OCI-LY1 (cell line): ENCODE measurements around the gene ADTRP.

ENCODE experiments used
- H2AFZ ChIP-seq: fragments of 200-600 bp; sonication (generic), shearing (Covaris generic); 2 replicates; pipeline ENCODE4 v1.6.0; 2014; ENCODE audit warnings: antibody characterized with exemption, mild to moderate bottlenecking, low read length
- H3F3A ChIP-seq: fragments of 200-600 bp; sonication (generic), shearing (Covaris generic); 2 replicates; pipeline ENCODE4 v1.6.0; 2014; ENCODE audit warnings: mild to moderate bottlenecking, antibody characterized with exemption, low read length, moderate library complexity; ENCODE audit not compliant: insufficient read depth
- H3K27ac ChIP-seq: fragments of 200-600 bp; sonication (generic); 2 replicates; pipeline ENCODE4 v1.5.1; 2014; ENCODE audit warnings: low read length, mixed run types, mild to moderate bottlenecking, low read depth; ENCODE audit not compliant: poor library complexity, severe bottlenecking
- H3K27me3 ChIP-seq: fragments of 200-600 bp; sonication (generic); 2 replicates; pipeline ENCODE4 v1.6.0; 2014; ENCODE audit warnings: antibody characterized with exemption, mild to moderate bottlenecking, low read length, moderate library complexity; ENCODE audit not compliant: insufficient read depth
- H3K36me3 ChIP-seq: fragments of 200-600 bp; sonication (generic); 2 replicates; pipeline ENCODE4 v1.6.1; 2014; ENCODE audit warnings: mild to moderate bottlenecking, antibody characterized with exemption, low read length, moderate library complexity, mixed read lengths; ENCODE audit not compliant: insufficient read depth
- H3K4me1 ChIP-seq: fragments of 200-600 bp; sonication (generic); 2 replicates; pipeline ENCODE4 v1.5.1; 2014; ENCODE audit warnings: mild to moderate bottlenecking, low read length, moderate library complexity; ENCODE audit not compliant: insufficient read depth, severe bottlenecking
- H3K4me2 ChIP-seq: fragments of 200-600 bp; sonication (generic), shearing (Covaris generic); 2 replicates; pipeline ENCODE4 v1.6.1; 2014; ENCODE audit warnings: low read length
- H3K4me3 ChIP-seq: fragments of 200-600 bp; sonication (generic); 2 replicates; pipeline ENCODE4 v1.5.1; 2014; ENCODE audit warnings: low read length, low read depth, mild to moderate bottlenecking, mixed read lengths; ENCODE audit not compliant: poor library complexity, severe bottlenecking
- H3K79me2 ChIP-seq: fragments of 200-600 bp; shearing (Covaris generic); 2 replicates; pipeline ENCODE4 v1.6.1; 2016; ENCODE audit warnings: mixed run types, low read length, mixed read lengths; ENCODE audit not compliant: insufficient read depth
- H3K9ac ChIP-seq: fragments of 200-600 bp; sonication (generic), shearing (Covaris generic); 2 replicates; pipeline ENCODE4 v1.6.1; 2014; ENCODE audit warnings: mild to moderate bottlenecking, low read length, mixed read lengths
- H3K9me2 ChIP-seq: fragments of 200-600 bp; sonication (generic), shearing (Covaris generic); 2 replicates; pipeline ENCODE4 v1.6.1; 2014; ENCODE audit warnings: low read depth, mild to moderate bottlenecking, low read length, mixed read lengths
- H3K9me3 ChIP-seq: fragments of 200-600 bp; shearing (Covaris generic); 2 replicates; pipeline ENCODE4 v1.6.1; 2014; ENCODE audit warnings: low read length, mixed read lengths
- H4K20me1 ChIP-seq: fragments of 200-600 bp; sonication (generic), shearing (Covaris generic); 2 replicates; pipeline ENCODE4 v1.6.0; 2016; ENCODE audit warnings: mild to moderate bottlenecking, low read length; ENCODE audit not compliant: insufficient read depth
- EZH2 ChIP-seq: fragments of 200-600 bp; sonication (generic), shearing (Covaris generic); IDR thresholded peaks from 2 replicates; pipeline ENCODE4 v1.8.0; 2017; ENCODE audit warnings: borderline replicate concordance, mixed run types, mild to moderate bottlenecking, antibody characterized with exemption, low read length, moderate library complexity, mixed read lengths
- TF ChIP-seq, protein P1 (sequence below): fragments of 200-600 bp; sonication (generic), shearing (Covaris generic); IDR thresholded peaks from 2 replicates; pipeline ENCODE4 v1.5.1; 2017; ENCODE audit warnings: mild to moderate bottlenecking, antibody characterized with exemption, low read length, moderate library complexity, mixed read lengths

Gene ADTRP

DNA sequence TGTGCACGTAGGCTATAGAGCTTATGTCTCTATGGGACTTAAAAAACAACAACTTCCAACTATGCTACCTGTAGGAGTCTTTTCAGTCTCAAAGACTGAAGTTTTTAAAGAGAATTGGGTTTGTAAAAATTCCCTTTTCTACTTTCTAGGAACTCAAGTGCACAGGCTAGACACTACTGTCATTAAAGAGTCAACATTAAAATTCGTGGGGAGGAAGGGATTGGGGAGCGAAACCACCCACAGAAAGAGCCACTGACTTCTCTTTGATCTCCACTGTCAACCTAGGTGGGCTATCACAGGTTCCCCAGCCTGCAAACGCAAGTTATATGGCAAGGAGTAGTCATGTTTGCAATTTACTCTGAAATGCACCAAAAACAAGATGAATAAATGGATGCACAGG, 37.7 kb downstream of the ADTRP start:
- no peak overlapping the region for H3K4me2 ChIP-seq
- peaks cover 10% of the 10 kb centered on the region; the same call in 1 of the 2 replicates for H3K27me3 ChIP-seq
- H3K4me3 ChIP-seq, result no peak overlapping the region
- no peaks in the 10 kb centered on the region for H3K4me1 ChIP-seq
- H3K27ac ChIP-seq, result no peak overlapping the region
- no peaks in the 10 kb centered on the region for H4K20me1 ChIP-seq
- H3K9me2 ChIP-seq, result no peaks in the 10 kb centered on the region
- H3K36me3 ChIP-seq, result no peaks in the 10 kb centered on the region
- no peaks in the 10 kb centered on the region for H3F3A ChIP-seq
- TF ChIP-seq, protein P1, sequence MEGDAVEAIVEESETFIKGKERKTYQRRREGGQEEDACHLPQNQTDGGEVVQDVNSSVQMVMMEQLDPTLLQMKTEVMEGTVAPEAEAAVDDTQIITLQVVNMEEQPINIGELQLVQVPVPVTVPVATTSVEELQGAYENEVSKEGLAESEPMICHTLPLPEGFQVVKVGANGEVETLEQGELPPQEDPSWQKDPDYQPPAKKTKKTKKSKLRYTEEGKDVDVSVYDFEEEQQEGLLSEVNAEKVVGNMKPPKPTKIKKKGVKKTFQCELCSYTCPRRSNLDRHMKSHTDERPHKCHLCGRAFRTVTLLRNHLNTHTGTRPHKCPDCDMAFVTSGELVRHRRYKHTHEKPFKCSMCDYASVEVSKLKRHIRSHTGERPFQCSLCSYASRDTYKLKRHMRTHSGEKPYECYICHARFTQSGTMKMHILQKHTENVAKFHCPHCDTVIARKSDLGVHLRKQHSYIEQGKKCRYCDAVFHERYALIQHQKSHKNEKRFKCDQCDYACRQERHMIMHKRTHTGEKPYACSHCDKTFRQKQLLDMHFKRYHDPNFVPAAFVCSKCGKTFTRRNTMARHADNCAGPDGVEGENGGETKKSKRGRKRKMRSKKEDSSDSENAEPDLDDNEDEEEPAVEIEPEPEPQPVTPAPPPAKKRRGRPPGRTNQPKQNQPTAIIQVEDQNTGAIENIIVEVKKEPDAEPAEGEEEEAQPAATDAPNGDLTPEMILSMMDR, result no peak
- no peak for TF ChIP-seq EZH2
- H3K9me3 ChIP-seq, result no peaks in the 10 kb centered on the region
- no peak overlapping the region for H2AFZ ChIP-seq
- H3K79me2 ChIP-seq, result no peaks in the 10 kb centered on the region
- H3K9ac ChIP-seq, result no peak overlapping the region

DNA sequence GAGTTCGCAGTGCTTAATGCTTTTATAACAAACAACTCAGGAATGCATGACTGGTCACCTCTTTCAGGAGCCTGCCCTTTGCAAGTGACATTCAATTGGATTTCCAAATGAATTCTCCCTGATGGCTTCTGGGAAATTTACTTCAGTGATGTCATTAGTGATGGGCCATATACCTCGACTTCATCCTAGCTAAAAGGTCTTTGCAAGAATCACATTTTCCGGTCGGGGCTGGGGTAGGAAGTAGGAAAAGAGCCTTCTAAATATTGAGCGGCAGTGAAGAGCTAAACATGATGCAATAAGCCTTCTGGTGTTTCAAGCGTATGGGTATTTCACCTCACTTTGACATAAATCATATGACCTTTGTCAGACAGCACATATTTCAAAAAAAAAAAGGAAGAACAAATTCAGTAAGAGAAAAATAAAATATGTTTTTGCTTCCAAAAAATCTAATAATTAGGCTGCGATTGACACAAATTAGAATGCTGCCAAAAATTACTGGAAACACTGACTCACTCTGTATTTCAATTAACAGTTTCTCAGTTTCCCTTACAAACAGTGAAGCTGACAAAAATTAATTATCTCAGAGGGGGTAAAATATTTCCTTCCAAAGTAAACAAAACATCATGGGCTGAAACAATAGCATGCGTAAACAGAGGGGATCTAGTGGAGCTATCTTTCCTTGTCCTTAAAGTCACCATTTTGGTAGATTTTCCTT, 39.8 kb downstream of the ADTRP start:
- TF ChIP-seq, protein P1, result no peak
- TF ChIP-seq EZH2, result no peak
- Histone ChIP-seq H3K4me1 (no peaks in the 10 kb centered on the region), H3K36me3 (no peaks in the 10 kb centered on the region), H2AFZ (no peak overlapping the region), H3K4me2 (no peak overlapping the region), H4K20me1 (no peaks in the 10 kb centered on the region), H3F3A (no peaks in the 10 kb centered on the region), H3K9me3 (no peaks in the 10 kb centered on the region), H3K27me3 (peaks cover 10% of the 10 kb centered on the region; the same call in 1 of the 2 replicates), H3K27ac (no peak overlapping the region), H3K9me2 (no peaks in the 10 kb centered on the region), H3K9ac (no peak overlapping the region), H3K79me2 (no peaks in the 10 kb centered on the region), H3K4me3 (no peak overlapping the region)

DNA sequence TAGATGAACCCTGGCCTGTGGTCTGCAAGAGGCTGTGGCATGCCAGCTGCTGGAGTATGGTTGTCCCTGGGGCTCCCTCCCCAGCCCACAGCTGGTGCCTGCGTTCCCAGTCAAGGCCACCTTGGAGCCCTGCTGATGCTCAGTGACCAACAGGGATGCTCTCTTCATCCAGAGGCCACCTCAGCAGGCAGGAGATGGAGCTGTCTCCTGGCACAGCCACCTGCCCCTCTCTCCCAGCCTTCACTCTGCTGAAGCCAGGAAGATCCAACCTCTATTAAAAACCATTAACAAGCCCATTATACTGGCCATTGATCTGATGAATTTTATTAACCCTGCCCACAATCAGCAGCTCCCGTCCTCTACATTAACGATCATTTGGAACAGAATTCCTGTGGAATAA, 40.4 kb downstream of the ADTRP start:
- Histone ChIP-seq H3K36me3 (no peaks in the 10 kb centered on the region), H3K9me3 (no peaks in the 10 kb centered on the region), H3K79me2 (no peaks in the 10 kb centered on the region), H2AFZ (no peak overlapping the region), H3K27me3 (peaks cover 10% of the 10 kb centered on the region; the same call in 1 of the 2 replicates), H4K20me1 (no peaks in the 10 kb centered on the region), H3K4me1 (no peaks in the 10 kb centered on the region), H3F3A (no peaks in the 10 kb centered on the region), H3K27ac (no peak overlapping the region), H3K4me3 (no peak overlapping the region), H3K9me2 (no peaks in the 10 kb centered on the region), H3K9ac (no peak overlapping the region), H3K4me2 (no peak overlapping the region)
- no peak for TF ChIP-seq EZH2
- TF ChIP-seq, protein P1, result no peak
